HG02642 (cell line): ENCODE measurements around the gene ABCC10.
"Not testable (repeated sequence)": the region's sequence is repeated elsewhere in the genome, so short reads cannot be mapped to it uniquely, and the experiment has no call there.

Experiments used
- ATAC-seq: cut with Tn5 transposase; IDR thresholded peaks from one replicate; pipeline ENCODE4 v1.9.1; 2021; ENCODE audit warnings: mild to moderate bottlenecking; ENCODE audit not compliant: unreplicated experiment, poor library complexity

The ABCC10 gene, protein sequence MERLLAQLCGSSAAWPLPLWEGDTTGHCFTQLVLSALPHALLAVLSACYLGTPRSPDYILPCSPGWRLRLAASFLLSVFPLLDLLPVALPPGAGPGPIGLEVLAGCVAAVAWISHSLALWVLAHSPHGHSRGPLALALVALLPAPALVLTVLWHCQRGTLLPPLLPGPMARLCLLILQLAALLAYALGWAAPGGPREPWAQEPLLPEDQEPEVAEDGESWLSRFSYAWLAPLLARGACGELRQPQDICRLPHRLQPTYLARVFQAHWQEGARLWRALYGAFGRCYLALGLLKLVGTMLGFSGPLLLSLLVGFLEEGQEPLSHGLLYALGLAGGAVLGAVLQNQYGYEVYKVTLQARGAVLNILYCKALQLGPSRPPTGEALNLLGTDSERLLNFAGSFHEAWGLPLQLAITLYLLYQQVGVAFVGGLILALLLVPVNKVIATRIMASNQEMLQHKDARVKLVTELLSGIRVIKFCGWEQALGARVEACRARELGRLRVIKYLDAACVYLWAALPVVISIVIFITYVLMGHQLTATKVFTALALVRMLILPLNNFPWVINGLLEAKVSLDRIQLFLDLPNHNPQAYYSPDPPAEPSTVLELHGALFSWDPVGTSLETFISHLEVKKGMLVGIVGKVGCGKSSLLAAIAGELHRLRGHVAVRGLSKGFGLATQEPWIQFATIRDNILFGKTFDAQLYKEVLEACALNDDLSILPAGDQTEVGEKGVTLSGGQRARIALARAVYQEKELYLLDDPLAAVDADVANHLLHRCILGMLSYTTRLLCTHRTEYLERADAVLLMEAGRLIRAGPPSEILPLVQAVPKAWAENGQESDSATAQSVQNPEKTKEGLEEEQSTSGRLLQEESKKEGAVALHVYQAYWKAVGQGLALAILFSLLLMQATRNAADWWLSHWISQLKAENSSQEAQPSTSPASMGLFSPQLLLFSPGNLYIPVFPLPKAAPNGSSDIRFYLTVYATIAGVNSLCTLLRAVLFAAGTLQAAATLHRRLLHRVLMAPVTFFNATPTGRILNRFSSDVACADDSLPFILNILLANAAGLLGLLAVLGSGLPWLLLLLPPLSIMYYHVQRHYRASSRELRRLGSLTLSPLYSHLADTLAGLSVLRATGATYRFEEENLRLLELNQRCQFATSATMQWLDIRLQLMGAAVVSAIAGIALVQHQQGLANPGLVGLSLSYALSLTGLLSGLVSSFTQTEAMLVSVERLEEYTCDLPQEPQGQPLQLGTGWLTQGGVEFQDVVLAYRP (N-terminal part only)

DNA sequence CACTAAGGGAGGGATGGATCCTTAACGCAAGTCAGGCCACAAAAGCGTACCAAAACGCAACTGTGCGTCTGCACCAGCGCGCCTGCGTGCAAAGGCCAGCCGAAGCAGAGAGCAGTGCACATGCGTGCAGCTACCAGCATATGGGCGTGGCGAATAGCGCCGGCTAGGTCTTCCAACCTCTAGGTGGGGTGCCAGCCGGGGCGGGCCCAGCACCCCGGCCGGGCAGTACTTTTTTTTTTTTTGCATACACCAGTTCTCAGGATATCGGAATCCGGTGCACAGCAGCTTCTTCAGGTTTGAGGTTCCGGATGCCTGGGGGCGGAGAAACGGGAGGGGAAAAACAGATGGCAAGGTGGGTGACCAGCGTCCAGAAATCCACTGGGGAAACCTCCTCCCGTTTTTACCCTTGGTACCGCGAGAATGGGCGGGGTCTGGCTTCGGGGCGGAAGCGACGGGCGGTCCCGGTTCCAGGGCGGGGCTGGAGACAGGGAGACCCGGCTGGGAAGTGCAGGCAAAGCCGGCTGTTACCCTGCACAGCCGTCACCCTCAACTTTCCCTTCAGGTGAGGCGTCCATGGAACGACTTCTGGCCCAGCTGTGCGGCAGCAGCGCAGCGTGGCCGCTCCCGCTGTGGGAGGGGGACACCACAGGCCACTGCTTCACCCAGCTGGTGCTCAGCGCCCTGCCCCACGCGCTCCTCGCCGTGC is at the start of gene ABCC10:
TSS of gene ABCC10 (plus strand) at position 136 of the 706 bp plus-strand sequence. CDS start at position 574, 438 bp downstream.
- ATAC-seq, result peak; percentile 93

DNA sequence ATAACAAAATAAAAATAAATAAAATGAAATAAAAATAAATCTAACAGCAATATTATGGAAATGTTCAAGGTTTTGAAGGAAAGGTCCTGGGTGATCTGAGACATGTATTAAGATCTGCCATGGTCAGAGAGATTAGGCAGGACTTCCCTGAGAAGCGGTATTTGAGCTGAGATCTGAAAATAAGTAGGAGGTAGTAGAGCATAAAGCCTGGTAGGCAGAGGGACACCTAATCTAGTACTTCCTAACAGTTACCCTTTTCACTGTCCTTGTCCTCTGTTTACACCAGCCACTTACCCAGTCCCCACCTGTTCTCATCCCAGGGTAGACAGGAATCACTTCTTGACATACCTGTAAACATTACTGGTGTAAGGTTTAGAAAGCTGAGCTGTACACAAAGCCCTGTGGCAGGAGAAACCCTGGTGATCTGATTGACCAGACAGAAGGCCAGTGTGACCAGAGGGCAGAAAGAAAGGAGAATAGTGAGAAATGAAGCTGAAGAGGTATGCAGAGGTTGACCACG is 49.6 kb upstream of the ABCC10 start:
- no peak for ATAC-seq

DNA sequence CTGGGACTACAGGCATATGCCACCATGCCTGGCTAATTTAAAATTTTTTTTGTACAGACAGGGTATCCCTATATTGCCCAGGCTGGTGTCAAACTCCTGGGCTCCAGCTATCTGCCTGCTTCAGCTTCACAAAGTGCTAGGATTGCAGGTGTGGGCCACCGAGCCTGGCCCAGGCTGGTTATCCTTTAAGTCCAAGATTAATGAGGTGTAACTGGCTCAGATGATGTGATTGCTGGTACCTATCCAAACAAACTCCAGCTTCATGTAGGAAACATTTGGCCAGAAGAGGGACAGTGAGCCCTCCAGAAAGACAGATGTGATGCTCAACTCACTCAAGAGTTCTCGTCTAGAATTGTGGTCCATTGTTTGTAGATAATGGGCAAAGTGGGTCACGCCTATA is 48.7 kb upstream of the ABCC10 start:
- ATAC-seq, result no peak

DNA sequence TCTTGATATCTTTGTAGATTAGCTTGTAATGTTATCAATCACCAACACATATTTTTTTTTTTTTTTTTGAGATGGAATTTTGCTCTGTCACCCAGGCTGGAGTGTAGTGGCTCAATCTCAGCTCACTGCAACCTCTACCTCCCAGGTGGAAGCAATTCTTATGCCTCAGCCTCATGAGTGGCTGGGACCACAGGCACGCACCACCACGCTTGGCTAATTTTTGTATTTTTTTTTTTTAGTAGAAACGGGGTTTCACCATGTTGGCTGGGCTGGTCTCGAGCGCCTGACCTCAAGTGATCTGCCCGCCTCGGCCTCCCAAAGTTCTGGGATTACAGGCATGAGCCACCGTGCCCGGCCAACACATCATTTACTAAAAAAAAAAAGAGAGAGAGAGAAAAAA is 46.5 kb upstream of the ABCC10 start:
- ATAC-seq, result not testable (repeated sequence)

DNA sequence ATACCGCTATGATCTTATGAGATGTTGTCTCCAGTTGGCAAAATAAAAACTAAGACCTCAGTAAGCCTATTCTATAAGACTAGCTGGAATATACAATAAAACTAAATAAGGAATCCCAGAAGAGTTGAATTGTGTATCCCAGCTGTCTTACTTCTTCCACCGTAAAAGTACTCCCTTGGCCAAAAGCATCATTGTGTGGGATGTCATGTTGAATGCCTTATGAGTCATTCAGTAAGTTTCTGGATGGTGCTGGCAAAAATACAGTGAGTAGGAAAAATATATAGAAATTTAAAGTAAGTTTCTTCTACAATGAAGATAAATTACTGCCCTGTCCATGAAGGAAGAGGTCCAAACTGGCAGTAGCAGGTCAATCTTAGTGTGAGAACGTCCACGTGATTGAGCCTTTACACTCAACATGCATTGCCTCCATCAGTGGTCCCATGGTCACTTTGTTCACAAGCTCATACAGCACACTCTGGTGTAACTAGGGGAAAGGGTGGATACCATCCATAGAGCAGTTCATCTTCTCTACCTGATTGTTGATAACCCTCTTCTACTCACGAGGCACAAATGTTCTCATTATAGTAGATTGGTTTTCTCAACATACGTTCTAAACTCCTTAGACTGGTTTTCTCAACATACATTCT is 44.2 kb upstream of the ABCC10 start:
- no peak for ATAC-seq

DNA sequence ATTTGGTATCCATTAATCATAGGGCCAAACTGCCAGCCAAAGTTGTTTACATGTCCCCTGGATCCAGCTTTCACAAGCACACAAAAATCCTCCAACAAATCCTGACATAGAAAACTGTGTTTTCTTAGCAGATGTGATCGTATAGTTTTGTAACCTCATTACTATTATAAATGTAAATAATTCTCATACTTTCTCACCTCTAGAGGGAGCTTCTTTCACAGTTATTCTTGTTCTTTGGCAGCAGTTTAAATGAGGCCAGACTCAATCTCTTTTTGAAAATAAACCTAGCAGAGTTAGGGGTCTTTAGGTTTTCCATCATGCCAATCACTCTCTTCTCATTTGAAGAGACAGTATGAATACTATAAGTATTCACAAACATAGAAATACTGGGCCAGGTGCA is 40.8 kb upstream of the ABCC10 start:
- ATAC-seq, result no peak

DNA sequence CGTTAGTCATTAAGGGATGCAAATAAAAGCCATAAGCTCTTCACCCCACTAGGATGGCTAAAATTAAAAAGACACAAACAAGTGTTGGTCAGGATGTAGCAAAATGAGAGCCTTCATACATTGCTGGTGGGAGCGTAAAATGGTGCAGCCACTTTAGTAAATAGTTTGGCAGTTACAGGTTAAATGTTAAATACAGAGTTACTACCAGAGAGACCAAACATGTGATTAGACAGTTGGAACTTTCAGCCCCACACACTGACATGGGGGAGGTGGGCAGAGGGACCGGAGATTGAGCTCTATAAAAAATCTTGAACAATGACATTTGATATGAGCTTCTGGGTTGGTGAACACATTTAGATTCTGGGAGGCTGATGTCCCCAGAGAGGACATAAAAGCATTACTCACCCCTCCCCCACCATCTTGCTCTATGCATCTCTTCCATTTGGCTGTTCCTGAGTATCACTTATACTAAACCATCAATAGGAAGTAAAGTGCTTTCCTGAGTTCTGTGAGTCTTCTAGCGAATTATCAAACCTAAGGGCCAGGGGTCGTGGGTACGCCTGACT is 37.5 kb upstream of the ABCC10 start:
- ATAC-seq, result no peak

DNA sequence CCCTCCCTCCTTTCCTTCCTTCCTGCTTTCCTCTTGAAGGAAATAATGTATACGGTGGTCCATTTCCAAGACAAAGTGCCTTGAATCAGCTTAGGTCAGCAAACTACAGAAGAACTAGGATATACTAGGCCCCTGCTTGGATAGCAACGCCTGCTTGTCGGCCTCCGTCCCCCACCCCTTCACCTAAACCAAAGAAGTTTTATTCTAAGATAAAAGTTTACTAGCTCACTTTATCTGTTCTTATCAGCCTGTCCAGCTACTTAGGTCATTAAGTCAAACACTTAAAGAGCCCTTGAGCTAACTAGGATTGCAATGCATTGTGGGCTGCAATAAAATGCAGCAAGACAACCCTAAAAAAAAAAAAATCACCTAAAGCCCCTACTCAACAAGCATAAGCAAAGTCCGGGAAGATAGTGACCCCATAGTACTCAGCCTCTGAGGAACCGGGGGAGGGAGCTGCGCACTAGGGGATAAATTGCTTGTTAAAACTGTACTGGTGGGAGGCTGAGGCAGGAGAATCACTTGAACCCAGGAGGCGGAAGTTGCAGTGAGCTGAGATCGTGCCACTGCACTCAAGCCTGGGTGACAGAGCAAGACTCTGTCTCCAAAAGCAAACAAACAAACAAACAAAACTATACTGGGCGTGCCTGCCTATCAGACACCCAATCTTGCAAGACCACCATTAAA is 36.4 kb upstream of the ABCC10 start:
- not testable (repeated sequence) for ATAC-seq

DNA sequence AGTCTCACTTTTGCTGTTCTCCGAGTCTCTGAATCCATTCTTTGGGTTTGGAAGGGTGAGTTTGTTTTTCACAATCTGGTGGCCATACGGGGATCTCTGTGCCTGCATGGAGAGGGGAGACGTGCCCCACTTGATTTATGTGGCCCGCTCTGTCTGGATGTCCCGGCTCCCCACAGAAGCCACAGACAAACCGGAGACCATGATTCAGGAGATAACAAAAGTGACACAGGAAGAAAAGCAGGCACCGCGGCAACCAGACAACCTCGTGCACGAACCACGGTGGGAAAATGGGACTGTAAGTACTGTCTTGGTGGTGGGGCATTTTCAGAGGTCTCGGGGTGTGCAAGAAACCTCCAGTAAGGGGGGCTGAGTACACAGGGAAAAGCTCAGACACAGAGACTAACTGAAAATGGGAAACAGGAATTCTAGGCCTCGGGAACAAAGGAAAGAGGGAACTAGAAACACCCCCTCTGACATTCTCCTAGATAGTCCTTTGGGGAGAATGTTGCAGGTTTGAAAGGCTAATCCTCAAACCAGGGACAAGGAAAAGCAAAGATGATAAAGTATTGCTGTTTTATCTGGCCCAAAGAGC is 35.8 kb upstream of the ABCC10 start:
- ATAC-seq, result no peak

DNA sequence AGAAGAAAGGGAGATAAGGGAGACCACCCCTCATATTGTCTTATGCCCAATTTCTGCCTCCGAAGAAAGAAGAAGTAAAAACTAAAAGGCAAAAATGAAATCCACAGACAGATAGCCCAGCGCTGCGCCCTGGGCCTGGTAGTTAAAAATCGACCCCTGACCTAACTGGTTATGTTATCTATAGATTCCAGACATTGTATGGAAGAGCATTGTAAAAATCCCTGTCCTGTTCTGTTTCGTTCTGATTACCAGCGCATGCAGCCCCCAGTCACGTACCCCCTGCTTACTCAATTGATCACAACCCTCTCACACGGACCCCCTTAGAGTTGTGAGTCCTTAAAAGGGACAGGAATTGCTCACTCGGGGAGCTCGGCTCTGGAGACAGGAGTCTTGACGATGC is 34.2 kb upstream of the ABCC10 start:
- ATAC-seq, result not testable (repeated sequence)

DNA sequence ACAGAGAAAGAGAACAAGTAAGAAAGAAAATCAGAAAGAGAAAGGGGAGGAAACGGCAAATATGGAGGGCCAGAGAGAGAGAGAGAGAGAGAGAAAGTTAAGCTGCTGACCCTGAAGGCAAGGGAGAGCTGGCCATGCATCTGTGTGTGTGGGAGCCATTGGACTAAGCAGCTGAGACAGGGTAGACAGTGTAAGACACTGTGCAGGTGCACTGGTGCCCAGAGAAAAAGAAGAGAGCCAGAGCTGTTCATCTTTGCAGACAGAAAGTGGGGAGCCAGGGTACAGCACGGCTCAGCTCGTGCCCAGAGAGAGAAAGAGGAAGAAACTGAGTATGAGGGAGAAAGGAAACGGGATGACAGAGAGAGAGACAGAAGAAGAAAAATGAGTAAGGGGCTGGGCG is 33.7 kb upstream of the ABCC10 start:
- ATAC-seq, result peak; percentile 41

DNA sequence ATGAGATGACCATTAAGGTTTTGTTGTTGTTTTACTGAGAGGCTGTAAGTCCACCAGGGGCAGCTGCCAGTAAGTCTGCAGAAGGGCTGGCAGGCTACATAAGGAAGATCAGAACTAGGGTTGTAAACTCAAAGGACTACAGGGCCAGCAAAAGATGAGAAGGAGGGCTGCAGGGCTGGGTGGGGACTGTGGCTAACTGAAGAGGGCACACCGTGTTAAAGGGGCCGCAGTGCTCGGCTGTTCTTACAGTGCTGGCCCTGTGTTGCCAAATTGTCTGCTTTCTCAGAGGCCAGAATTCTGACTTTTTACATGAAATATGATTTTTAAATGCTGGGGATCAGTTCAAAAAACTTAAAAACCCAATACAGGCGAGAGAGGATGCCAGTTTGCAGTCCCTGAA is 32.4 kb upstream of the ABCC10 start:
- no peak for ATAC-seq

DNA sequence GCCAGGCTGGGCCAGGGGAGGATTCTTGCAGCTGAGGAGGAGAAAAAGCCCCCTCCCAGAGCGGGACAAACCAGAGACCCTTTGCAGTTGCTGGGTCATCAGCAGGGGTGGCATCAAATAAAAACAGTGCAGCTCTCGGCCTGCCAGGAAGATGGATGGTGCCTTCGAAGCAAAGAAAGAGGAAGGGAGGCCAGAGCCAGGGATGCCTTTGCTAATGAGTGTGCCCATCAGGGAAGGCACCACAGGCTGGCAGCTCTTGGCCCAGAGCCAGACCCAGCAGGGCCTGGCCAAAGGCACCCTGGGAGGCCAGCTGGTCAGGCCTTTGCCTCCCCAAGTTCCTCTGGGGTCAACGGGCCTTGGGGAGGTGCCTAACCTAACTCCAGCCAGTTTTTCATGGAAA is 31.6 kb upstream of the ABCC10 start:
- ATAC-seq, result no peak

DNA sequence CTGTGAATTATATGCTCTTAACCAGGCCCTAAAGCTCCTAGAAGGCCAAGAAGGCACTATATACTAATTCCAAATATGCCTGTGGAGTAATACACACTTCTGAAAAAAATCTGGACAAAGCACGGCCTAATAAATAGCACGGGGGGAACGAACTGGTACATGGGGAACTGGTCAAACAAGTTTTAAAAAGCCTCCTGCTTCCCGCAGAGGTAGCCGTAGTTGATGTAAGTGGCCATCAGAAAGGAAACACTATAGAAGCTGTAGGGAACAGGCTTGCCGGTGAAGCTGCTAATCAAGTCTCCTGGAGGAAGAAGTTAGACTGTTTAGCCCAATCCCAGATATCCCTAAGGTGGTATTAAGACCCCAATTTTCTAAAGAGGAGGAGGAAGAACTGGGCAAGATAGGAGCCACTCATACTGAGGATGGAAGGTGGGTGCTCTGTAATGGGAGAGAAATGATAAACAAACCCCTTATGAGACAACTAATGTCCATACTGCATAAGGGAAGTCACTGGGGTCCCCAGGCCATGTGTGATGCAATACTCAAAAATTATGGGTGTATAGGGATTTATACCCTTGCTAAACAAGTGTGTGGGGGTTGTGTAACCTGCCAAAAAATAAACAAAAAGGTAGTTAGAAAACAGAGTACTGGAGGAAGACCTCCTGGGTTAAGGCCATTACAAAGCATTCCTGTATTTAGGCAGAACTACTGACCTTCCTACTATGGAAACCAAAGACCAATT is 30.8 kb upstream of the ABCC10 start:
- no peak for ATAC-seq

DNA sequence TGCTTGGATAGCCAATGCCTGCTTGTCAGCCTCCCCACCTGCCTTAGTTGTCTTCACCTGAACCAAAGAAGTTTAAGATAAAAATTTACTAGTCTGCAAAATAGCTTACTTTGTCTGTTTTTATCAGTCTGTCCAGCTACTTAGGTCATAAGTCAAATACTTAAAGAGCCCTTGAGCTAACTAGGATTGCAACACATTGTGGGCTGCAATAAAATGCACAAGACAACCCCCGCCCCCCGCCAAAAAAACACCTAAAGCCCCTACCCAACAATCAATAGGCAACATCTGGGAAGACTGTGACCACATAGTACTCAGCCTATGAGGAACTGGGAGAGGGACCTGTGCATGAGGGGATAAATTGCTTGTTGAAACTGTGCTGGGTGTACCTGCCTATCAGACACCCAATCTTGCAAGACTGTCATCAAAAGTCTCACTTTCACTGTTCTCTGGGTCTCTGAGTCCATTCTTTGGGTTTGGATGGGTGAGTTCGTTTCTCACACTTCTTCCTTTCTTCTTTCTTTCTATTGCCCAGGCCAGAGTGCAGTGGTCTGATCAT is 27.3 kb upstream of the ABCC10 start:
- no peak for ATAC-seq

DNA sequence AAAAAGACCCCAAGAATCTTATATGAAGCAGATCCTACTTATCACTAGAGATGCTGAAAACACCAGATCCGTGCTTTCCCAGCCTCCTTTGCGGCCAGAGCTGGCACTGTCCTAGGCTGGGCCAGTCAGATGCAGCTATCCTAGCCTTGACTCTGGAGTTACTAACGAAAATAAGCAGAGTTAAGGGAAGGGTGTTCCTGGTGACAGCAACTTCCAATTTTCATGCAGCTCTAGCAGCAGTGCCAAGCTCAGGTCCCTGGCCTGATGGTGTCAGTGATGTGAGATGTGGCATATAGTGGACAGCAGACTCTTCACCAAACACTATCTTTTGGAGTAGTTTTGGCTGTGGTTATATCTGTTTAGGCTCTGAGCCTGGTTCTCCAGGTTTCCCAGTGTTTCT is 25.6 kb upstream of the ABCC10 start:
- no peak for ATAC-seq

DNA sequence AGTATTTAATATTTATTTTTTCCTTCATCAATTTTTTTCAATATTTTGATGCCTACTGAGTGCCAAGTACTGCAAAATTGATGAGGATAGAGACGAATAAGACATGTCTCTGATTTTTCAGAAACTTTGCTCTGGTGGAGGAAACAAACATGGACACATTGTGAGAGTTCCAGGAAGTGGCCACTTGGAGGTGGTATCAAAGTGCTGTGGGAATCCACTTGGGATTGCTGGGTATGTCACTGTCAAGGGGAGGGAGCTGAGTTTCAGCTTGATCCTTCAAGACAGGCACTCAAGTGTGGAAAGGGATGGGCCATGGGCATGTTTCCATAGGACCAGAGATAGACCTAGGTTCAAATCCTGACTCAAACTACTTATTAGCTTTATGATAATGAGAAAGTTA is 24.5 kb upstream of the ABCC10 start:
- no peak for ATAC-seq
